Esophagus muscularis mucosa (tissue), 4 donors: ENCODE measurements around the gene ZNF580.

ENCODE experiments used
- CTCF ChIP-seq, 3 experiments: fragments of 200-600 bp in 2 of 3; fragments of 450-650 bp in 1 of 3; sonication (generic) in 2 of 3; IDR thresholded peaks; one replicate each; pipeline ENCODE4 v1.5.1; 2017 to 2019; ENCODE audit warnings: antibody characterized with exemption in 3 of 3, mild to moderate bottlenecking in 2 of 3, moderate library complexity in 1 of 3
- EP300 ChIP-seq: sonication (generic); formaldehyde crosslinking; IDR thresholded peaks from one replicate; pipeline ENCODE4 v1.6.1; 2017; ENCODE audit warnings: antibody characterized with exemption
- POLR2A ChIP-seq: fragments of 450-650 bp; IDR thresholded peaks from one replicate; pipeline ENCODE4 v1.6.1; 2017; ENCODE audit warnings: antibody characterized with exemption, moderate library complexity, mild to moderate bottlenecking, low read depth
- POLR2AphosphoS5 ChIP-seq, 2 donors: sonication (generic); formaldehyde crosslinking; IDR thresholded peaks; one replicate each; pipeline ENCODE4 v1.6.1; 2017; ENCODE audit warnings: antibody characterized with exemption in 2 of 2

- TF ChIP-seq CTCF (IDR thresholded peaks at IDR 0.05) (no peak), EP300 (no peak), POLR2AphosphoS5 (IDR thresholded peaks at IDR 0.05) (no peak), POLR2A (no peak)
These were observed 15.8 kb upstream of the ZNF580 start for GRCh38 chr19:55625004-55625326.
